ENCODE results near the gene CST5. TPM values are rescaled to one million over a fixed set of nuclear protein-coding genes. Genes with fewer than 3 reads are reported as not detected.
"Not testable (repeated sequence)": the region's sequence is repeated elsewhere in the genome, so short reads cannot be mapped to it uniquely, and the experiment has no call there.

The CST5 gene
- polyA plus RNA-seq, 3 donors = 0.47 to 0.97 TPM; not detected in 1

DNA sequence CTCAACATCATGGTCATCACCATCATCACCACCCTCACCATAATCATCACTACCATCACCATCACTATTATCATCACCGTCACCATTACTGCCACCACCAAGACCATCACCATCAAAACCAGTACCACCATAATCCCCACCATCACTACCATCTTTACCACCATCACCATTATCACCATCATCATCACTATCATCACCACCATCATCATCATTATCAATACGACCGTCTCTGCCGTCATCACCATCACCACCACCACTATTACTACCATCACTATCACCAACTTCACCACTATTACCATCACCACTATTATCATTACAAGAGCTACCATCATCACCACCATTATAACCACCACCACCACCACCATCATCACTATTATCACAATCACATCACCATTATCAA lies 11.3 kb upstream of the CST5 start:
- DNase-seq (ENCODE audit: low read depth in 3 of 3, low spot score in 2 of 3) = not testable (repeated sequence)

DNA sequence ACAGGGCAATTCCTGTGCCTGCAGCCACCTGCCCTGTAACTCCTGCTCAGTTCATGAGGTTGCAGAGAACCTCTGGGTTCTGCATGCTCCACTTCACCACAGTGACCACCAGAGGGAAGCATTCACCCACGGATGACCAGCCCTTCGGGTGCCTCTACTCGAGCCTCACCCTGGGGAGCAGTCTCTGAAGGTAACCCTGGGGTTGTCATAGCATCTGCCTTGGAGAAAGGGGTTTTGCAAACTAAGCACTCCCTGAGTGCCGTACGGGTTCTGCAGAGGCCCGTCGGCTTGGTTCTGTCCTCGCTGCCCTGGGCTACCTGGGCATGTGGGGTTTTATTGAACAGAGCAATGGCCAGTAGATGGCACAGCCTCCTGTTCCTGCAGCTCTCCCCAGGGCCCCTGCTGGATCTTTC lies 10.2 kb upstream of the CST5 start:
- peak in 2 of 3 donors; percentile 29 to 40 for DNase-seq (ENCODE audit: low read depth in 3 of 3, low spot score in 2 of 3)

DNA sequence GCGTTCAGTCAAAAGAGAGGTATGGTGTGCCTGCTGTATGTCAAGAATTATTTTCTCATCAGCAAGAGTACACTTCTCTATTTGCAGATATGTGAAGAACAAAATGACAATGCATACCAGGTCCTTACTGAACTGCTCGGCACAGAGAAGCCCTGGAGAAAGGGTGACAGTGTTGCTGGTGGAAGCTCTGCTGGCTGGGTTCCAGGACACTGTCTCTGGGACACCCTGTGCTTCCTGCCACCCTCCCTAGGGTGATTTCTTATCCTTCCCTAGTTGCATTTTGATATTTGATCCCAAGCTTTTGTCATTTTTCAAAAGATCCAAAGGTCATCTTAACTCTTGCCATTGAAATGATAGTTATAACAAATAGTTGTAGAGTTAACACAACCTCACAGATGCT lies 8.3 kb upstream of the CST5 start:
- no peak for DNase-seq (ENCODE audit: low read depth in 3 of 3, low spot score in 2 of 3)

- no peak for DNase-seq (ENCODE audit: low read depth in 3 of 3, low spot score in 2 of 3)
Observed at GRCh38 chr20:23884771-23885162, 5.2 kb upstream of the CST5 start.

GRCh38 chr20:23884136-23884770 lies 4.7 kb upstream of the CST5 start:
- DNase-seq (ENCODE audit: low read depth in 3 of 3, low spot score in 2 of 3) = no peak

GRCh38 chr20:23881371-23881770 lies 1.8 kb upstream of the CST5 start:
- no peak for DNase-seq (ENCODE audit: low read depth in 3 of 3, low spot score in 2 of 3)

DNA sequence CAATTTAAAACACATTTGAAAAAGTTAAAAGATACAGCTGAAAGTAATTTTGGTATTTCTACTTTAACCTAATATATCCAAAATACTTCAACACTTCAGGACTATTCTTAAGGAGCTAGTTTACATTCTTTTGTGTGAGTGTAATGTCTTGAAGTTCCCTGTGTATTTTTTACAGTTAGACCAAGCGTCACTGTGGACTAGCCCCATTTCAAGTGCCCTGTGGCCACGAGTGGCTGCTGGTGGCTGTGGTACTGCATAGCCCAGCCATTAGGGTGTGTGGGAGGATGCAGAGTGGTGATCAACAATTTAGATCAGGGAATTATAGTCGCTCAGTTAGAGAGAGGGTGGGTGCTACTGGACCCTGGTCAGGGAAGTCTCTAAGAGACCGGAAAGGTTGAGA lies 869 bp upstream of the CST5 start:
- DNase-seq (ENCODE audit: low read depth in 3 of 3, low spot score in 2 of 3) = no peak

DNA sequence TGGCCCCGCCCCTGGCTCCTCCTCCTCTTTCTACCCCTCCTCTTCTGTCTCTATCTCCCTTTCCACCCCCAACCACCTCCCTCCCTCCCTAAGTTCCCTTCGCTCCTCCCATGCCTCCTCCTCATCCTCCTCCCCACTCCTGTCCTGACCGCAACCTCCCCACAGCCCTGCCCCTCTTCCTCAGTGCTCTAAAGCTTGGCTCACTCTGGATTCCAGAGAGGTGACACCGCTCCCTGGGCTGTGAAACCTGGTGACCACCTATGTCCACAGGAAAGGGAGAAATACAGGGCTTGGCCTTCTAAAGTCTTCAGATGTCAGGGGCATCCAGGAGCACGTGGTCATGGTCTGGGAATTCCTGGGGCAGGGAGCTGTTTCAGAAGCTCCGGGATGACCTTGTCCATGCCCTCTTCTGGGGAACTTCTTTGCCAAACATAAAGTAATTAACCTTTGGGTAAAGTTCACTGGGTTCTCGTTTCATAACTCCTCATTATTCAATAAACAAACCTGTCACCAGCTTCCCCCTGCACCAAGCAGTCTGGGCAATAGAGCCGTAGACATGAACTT lies 345 bp upstream of the CST5 start:
- peak in 1 of 3 donors; percentile 13 for DNase-seq (ENCODE audit: low read depth in 3 of 3, low spot score in 2 of 3)

- DNase-seq (ENCODE audit: low read depth in 3 of 3, low spot score in 2 of 3) = no peak
Observed at GRCh38 chr20:23878787-23879186, 761 bp downstream of the CST5 start.

DNA sequence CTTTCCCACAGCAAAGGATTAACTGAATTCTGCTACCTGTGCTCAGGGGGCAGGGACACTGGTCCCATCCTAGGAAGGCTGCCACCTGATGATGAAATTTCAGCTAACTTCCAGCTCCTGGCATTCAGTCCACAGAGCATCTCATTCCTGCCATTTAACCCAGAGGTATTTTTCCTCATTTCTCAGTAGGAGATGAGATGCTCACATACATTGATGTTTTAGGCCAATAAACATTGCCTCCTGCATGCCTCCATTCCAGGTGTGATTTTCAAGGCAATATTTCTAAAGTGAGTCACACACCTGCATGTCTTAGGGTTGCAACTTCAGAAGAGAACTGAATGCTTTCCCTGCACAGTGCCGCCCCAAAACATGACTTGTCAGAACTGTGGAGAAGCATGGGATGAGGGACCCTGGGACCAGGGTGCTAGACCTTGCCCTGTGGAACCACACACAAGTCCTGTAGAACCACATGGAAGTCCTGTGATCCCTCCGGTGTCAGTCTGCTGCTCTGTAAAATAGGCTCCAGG lies 1.5 kb downstream of the CST5 start:
- DNase-seq (ENCODE audit: low read depth in 3 of 3, low spot score in 2 of 3) = not testable (repeated sequence)

GRCh38 chr20:23877524-23877923 lies 2.0 kb downstream of the CST5 start:
- DNase-seq (ENCODE audit: low read depth in 3 of 3, low spot score in 2 of 3) = no peak

- DNase-seq (ENCODE audit: low read depth in 3 of 3, low spot score in 2 of 3) = no peak
Observed at GRCh38 chr20:23875606-23876237, 3.8 kb downstream of the CST5 start.

- DNase-seq (ENCODE audit: low read depth in 3 of 3, low spot score in 2 of 3) = no peak
Observed at GRCh38 chr20:23874747-23875146, 4.8 kb downstream of the CST5 start.

DNA sequence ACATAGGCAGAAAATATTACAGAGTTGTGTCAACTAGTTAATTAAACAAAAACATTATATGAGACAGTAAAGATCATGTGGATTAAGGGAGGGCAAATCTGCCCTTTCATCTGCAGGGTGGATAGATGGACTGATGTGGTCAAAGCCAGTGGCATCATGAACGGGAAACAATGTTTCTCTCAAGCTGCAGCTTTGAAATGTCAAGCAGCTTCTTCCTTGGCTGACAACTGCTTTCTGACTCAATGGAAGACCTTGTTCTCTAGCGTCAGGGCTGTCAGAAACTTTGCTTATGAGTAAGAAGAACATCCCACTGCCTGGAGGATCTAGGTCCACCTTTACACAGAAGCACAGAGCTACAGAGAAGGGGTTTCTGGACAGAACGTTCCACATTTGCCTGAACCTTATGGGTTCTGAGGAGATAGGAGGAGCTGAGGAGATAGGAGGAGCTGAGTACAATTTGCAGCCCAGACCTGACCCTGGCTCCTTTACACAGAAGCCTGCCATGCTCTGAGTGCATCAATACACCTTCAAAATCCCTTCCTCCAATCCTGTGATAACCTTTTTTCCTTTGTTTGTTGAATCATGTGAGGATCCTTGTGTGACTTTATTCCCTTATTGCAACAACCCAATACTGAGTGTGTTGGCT lies 6.1 kb downstream of the CST5 start:
- no peak for DNase-seq (ENCODE audit: low read depth in 3 of 3, low spot score in 2 of 3)

DNA sequence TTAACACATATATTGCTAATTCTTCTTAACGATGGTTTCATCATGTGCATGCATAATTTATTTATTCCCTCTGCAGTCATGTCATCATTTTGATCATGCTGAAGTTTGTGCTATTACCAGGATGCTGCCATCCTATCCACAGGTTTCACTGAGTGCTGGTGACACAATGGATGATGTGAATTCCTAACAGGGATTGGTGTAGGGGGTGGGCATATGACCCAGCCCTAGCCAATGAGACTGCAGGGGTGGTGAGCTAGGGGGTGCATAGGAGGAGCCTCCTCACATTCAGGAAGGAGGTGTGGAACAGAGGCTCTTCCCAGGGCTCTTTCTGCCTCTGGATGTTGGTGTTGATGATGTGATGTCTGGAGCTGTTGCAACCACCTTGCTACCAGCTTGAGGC lies 7.5 kb downstream of the CST5 start:
- no peak for DNase-seq (ENCODE audit: low read depth in 3 of 3, low spot score in 2 of 3)

DNA sequence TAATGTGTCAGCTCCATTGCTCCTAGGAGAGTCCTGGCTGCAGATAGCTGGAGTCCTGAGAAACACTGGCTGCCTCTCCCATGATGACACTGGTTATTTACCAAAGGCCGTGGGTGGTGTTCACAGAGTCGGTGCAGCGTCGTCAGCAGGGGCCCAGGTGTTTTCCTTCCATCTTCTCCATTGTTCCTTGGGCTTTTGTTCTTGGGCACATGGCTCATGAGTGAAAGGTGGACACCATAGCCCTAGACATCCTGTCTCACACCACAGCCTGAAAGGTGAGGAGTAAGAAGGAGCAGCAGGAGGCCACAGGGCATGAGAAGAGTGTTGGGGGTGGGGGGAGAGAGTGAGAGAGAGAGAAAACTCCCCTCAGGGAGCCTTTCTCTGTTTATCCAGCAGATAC lies 9.1 kb downstream of the CST5 start:
- DNase-seq (ENCODE audit: low read depth in 3 of 3, low spot score in 2 of 3) = no peak

DNA sequence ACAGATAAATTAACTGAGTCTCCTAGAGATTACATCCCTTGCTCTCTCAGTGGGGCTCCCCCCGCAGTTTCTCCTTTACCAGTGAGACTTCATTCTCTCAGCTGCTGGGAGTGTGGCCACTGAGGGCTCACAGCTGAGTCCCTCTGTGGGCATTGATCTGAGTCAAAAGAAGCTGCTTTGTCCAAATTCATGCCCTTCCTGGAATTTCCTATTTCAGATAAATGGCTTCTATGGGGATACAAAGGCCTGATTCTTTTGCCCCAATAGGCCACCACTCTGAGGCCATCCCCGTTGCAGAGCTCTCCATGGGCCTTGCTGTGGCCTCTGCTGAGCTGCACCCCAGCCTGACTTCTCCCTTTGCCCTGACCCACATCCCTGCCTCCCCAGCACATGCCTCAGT lies 10.0 kb downstream of the CST5 start:
- no peak for DNase-seq (ENCODE audit: low read depth in 3 of 3, low spot score in 2 of 3)

DNA sequence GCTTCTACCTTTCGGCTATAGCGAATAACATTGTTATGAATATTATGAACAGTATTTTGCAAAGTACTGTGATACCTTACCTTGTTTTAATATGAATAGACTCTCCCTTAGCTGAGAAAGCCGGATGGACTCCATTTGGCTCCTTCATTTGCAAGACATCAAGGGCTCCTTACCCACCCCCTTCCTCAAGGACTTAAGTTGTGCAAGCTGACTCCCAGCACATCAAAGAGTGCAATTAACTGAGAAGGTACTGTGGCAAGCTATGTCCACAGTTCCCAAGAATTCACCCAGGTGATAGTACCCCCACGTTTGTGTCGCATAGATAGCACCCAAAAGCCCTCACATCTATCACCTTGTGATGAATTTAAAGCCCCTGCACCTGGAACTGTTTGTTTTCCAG lies 11.2 kb downstream of the CST5 start:
- DNase-seq (ENCODE audit: low read depth in 3 of 3, low spot score in 2 of 3) = no peak

DNA sequence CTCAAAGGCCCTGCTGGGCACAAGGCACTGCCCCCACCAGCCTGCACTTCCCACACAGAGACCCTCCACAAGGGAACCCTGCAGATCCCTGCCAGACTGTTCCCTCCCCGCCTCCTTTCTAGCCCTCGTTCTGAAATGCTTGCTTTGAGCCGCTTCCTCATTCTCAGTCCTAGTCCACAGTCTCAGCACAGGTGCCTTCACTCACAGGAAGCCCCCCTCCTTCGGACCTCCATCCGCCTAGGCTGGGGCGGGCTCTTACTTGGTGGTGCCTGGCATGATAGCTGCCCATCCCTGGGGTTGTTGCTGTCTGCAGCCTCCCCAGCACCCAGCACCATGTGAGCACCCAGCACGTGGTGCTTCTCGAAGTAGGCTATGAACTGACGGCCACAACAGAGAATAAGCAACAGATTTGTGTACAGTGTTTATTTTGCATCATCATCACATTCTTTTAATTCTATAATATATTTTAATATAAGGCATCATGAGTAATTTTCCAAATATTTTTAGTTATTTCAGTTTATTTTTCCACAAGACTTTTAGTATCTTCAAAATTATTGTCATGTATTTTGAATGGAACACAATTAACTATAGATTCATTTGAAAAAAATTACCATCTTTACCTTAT lies 12.3 kb downstream of the CST5 start:
- DNase-seq (ENCODE audit: low read depth in 3 of 3, low spot score in 2 of 3) = no peak

GRCh38 chr20:23860771-23861170 lies 18.8 kb downstream of the CST5 start:
- DNase-seq (ENCODE audit: low read depth in 3 of 3, low spot score in 2 of 3) = not testable (repeated sequence)

- peak in 2 of 3 donors; percentile 17 to 30 for DNase-seq (ENCODE audit: low read depth in 3 of 3, low spot score in 2 of 3)
Observed at GRCh38 chr20:23857962-23858595, 21.5 kb downstream of the CST5 start.
